OCI-LY1 (cell line): ENCODE measurements around the gene ANXA3.

Experiments
- H2AFZ ChIP-seq: fragments of 200-600 bp; sonication (generic), shearing (Covaris generic); 2 replicates; pipeline ENCODE4 v1.6.0; 2014; ENCODE audit warnings: antibody characterized with exemption, mild to moderate bottlenecking, low read length
- H3F3A ChIP-seq: fragments of 200-600 bp; sonication (generic), shearing (Covaris generic); 2 replicates; pipeline ENCODE4 v1.6.0; 2014; ENCODE audit warnings: mild to moderate bottlenecking, antibody characterized with exemption, low read length, moderate library complexity; ENCODE audit not compliant: insufficient read depth
- H3K27ac ChIP-seq: fragments of 200-600 bp; sonication (generic); 2 replicates; pipeline ENCODE4 v1.5.1; 2014; ENCODE audit warnings: low read length, mixed run types, mild to moderate bottlenecking, low read depth; ENCODE audit not compliant: poor library complexity, severe bottlenecking
- H3K27me3 ChIP-seq: fragments of 200-600 bp; sonication (generic); 2 replicates; pipeline ENCODE4 v1.6.0; 2014; ENCODE audit warnings: antibody characterized with exemption, mild to moderate bottlenecking, low read length, moderate library complexity; ENCODE audit not compliant: insufficient read depth
- H3K36me3 ChIP-seq: fragments of 200-600 bp; sonication (generic); 2 replicates; pipeline ENCODE4 v1.6.1; 2014; ENCODE audit warnings: mild to moderate bottlenecking, antibody characterized with exemption, low read length, moderate library complexity, mixed read lengths; ENCODE audit not compliant: insufficient read depth
- H3K4me1 ChIP-seq: fragments of 200-600 bp; sonication (generic); 2 replicates; pipeline ENCODE4 v1.5.1; 2014; ENCODE audit warnings: mild to moderate bottlenecking, low read length, moderate library complexity; ENCODE audit not compliant: insufficient read depth, severe bottlenecking
- H3K4me2 ChIP-seq: fragments of 200-600 bp; sonication (generic), shearing (Covaris generic); 2 replicates; pipeline ENCODE4 v1.6.1; 2014; ENCODE audit warnings: low read length
- H3K4me3 ChIP-seq: fragments of 200-600 bp; sonication (generic); 2 replicates; pipeline ENCODE4 v1.5.1; 2014; ENCODE audit warnings: low read length, low read depth, mild to moderate bottlenecking, mixed read lengths; ENCODE audit not compliant: poor library complexity, severe bottlenecking
- H3K79me2 ChIP-seq: fragments of 200-600 bp; shearing (Covaris generic); 2 replicates; pipeline ENCODE4 v1.6.1; 2016; ENCODE audit warnings: mixed run types, low read length, mixed read lengths; ENCODE audit not compliant: insufficient read depth
- H3K9ac ChIP-seq: fragments of 200-600 bp; sonication (generic), shearing (Covaris generic); 2 replicates; pipeline ENCODE4 v1.6.1; 2014; ENCODE audit warnings: mild to moderate bottlenecking, low read length, mixed read lengths
- H3K9me2 ChIP-seq: fragments of 200-600 bp; sonication (generic), shearing (Covaris generic); 2 replicates; pipeline ENCODE4 v1.6.1; 2014; ENCODE audit warnings: low read depth, mild to moderate bottlenecking, low read length, mixed read lengths
- H3K9me3 ChIP-seq: fragments of 200-600 bp; shearing (Covaris generic); 2 replicates; pipeline ENCODE4 v1.6.1; 2014; ENCODE audit warnings: low read length, mixed read lengths
- H4K20me1 ChIP-seq: fragments of 200-600 bp; sonication (generic), shearing (Covaris generic); 2 replicates; pipeline ENCODE4 v1.6.0; 2016; ENCODE audit warnings: mild to moderate bottlenecking, low read length; ENCODE audit not compliant: insufficient read depth
- CTCF ChIP-seq: fragments of 200-600 bp; sonication (generic), shearing (Covaris generic); IDR thresholded peaks from 2 replicates; pipeline ENCODE4 v1.5.1; 2017; ENCODE audit warnings: mild to moderate bottlenecking, antibody characterized with exemption, low read length, moderate library complexity, mixed read lengths
- EZH2 ChIP-seq: fragments of 200-600 bp; sonication (generic), shearing (Covaris generic); IDR thresholded peaks from 2 replicates; pipeline ENCODE4 v1.8.0; 2017; ENCODE audit warnings: borderline replicate concordance, mixed run types, mild to moderate bottlenecking, antibody characterized with exemption, low read length, moderate library complexity, mixed read lengths

ANXA3 gene

GRCh38 chr4:78566834-78567499, 15.4 kb downstream of the ANXA3 start:
- no peak for TF ChIP-seq EZH2
- no peak for TF ChIP-seq CTCF
- no peaks in the 10 kb centered on the region for H3K27me3 ChIP-seq
- H3K36me3 ChIP-seq = no peaks in the 10 kb centered on the region
- no peak overlapping the region for H3K4me2 ChIP-seq
- H3K4me1 ChIP-seq = no peaks in the 10 kb centered on the region
- no peaks in the 10 kb centered on the region for H3K79me2 ChIP-seq
- no peaks in the 10 kb centered on the region for H3K9me3 ChIP-seq
- no peaks in the 10 kb centered on the region for H4K20me1 ChIP-seq
- no peaks in the 10 kb centered on the region for H3F3A ChIP-seq
- H3K9me2 ChIP-seq = no peaks in the 10 kb centered on the region
- no peak overlapping the region for H2AFZ ChIP-seq
- no peak overlapping the region for H3K4me3 ChIP-seq
- no peak overlapping the region for H3K9ac ChIP-seq
- no peak overlapping the region for H3K27ac ChIP-seq

- no peaks in the 10 kb centered on the region for H4K20me1 ChIP-seq
- no peak overlapping the region for H3K9ac ChIP-seq
- H2AFZ ChIP-seq = no peak overlapping the region
- TF ChIP-seq EZH2 (no peak), CTCF (no peak)
- H3K79me2 ChIP-seq = no peaks in the 10 kb centered on the region
- H3K27ac ChIP-seq = no peak overlapping the region
- no peaks in the 10 kb centered on the region for H3F3A ChIP-seq
- no peak overlapping the region for H3K4me3 ChIP-seq
- no peaks in the 10 kb centered on the region for H3K36me3 ChIP-seq
- H3K4me1 ChIP-seq = no peaks in the 10 kb centered on the region
- H3K9me3 ChIP-seq = no peaks in the 10 kb centered on the region
- no peaks in the 10 kb centered on the region for H3K27me3 ChIP-seq
- no peaks in the 10 kb centered on the region for H3K9me2 ChIP-seq
- H3K4me2 ChIP-seq = no peak overlapping the region
These were observed 16.0 kb downstream of the ANXA3 start for GRCh38 chr4:78567500-78568060.

GRCh38 chr4:78568640-78569305, 17.2 kb downstream of the ANXA3 start:
- Histone ChIP-seq H3K4me3 (no peak overlapping the region), H2AFZ (no peak overlapping the region), H3K4me2 (no peak overlapping the region), H3K9me2 (no peaks in the 10 kb centered on the region), H3K9me3 (no peaks in the 10 kb centered on the region), H3F3A (no peaks in the 10 kb centered on the region), H3K9ac (no peak overlapping the region), H3K36me3 (no peaks in the 10 kb centered on the region), H3K27me3 (no peaks in the 10 kb centered on the region), H3K79me2 (no peaks in the 10 kb centered on the region), H4K20me1 (no peaks in the 10 kb centered on the region), H3K27ac (no peak overlapping the region), H3K4me1 (no peaks in the 10 kb centered on the region)
- TF ChIP-seq EZH2 = no peak
